Measurements from ENCODE around the gene POU2AF1.

The POU2AF1 gene

DNA sequence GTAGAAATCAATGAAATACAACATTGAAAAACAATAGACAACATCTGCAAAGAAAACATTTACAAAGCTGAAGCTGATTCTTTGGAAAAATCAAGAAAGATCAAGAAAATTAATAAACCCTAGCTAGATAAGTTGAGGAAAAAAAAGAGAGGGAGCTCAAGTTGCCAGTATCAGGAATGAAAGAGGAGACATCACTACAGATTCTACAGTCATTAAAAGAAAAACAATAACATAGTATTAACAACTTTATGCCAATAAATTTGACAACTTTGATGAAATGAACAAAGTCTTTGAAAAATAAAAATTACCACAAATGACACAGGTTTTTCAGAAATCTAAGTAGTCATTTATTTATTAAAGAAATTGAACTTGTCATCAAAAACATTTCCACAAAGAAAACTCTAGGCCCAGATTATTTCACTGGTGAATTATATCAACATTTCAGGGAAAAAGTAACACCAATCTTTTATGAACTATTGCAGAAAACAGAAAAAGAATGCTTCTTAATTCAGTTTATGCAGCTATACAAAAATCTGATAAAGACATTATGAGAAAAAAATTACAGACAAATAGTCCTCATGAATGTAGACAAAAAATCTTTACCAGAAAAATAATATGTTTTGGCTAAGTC, 39.2 kb downstream of the POU2AF1 start:
- no peak for TF ChIP-seq CTCF (IDR thresholded peaks at IDR 0.05; ENCODE audit: control insufficient read depth, insufficient read depth, low read depth, low read length, missing control alignments)
- DNase-seq (ENCODE audit: low read depth) = no peak
- H3K4me3 ChIP-seq (ENCODE audit: control insufficient read depth, low read depth, low read length) = no peak overlapping the region

- DNase-seq (ENCODE audit: low read depth) = peak; percentile 94
- H3K4me3 ChIP-seq (ENCODE audit: control insufficient read depth, low read depth, low read length) = no peak overlapping the region
- TF ChIP-seq CTCF (IDR thresholded peaks at IDR 0.05; ENCODE audit: control insufficient read depth, insufficient read depth, low read depth, low read length, missing control alignments) = no peak
Measured at GRCh38 chr11:111336582-111337256, 42.4 kb downstream of the POU2AF1 start.

DNA sequence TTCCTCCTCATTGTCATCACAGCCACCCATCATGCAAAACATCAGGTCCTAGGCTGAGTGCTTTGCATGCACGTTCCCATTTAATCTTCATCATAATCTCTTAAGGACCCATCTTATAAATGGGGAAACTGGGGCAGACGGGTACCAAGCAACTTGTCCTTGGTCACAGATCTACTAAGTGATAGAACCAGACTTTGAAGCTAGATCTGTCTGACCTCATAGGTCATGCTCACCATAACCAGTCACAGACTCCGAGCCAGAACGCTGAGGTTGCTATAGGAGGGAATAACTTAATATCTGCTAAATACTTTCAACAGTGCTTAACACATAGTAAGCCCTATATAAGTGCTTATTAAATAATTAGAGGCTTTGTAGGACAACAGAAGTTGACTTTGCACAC, 43.0 kb downstream of the POU2AF1 start:
- no peak for TF ChIP-seq CTCF (IDR thresholded peaks at IDR 0.05; ENCODE audit: control insufficient read depth, insufficient read depth, low read depth, low read length, missing control alignments)
- no peak for DNase-seq (ENCODE audit: low read depth)
- no peak overlapping the region for H3K4me3 ChIP-seq (ENCODE audit: control insufficient read depth, low read depth, low read length)

DNA sequence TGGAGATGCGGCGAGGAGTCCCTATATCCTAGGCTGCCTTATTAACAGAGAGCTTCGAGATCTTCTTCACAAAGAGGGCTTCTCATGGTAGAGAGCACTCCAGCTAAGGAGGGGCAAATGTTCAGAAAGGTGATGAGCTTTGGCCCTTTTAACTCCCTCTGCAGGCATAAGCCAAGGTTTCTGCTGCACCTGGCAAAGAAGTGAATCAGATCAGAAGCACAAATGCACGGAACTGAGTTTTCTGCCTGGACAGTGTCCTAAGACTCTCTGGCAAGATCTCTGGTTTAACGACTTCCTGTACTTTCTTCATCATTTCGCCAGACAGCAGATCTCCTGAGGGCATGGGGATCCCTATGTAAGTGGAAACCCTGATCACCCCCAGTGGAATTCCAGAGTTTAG, 43.5 kb downstream of the POU2AF1 start:
- no peak for TF ChIP-seq CTCF (IDR thresholded peaks at IDR 0.05; ENCODE audit: control insufficient read depth, insufficient read depth, low read depth, low read length, missing control alignments)
- H3K4me3 ChIP-seq (ENCODE audit: control insufficient read depth, low read depth, low read length) = no peak overlapping the region
- no peak for DNase-seq (ENCODE audit: low read depth)

GRCh38 chr11:111334532-111335502, 44.3 kb downstream of the POU2AF1 start:
- H3K4me3 ChIP-seq (ENCODE audit: control insufficient read depth, low read depth, low read length) = no peak overlapping the region
- no peak for TF ChIP-seq CTCF (IDR thresholded peaks at IDR 0.05; ENCODE audit: control insufficient read depth, insufficient read depth, low read depth, low read length, missing control alignments)
- no peak for DNase-seq (ENCODE audit: low read depth)

DNA sequence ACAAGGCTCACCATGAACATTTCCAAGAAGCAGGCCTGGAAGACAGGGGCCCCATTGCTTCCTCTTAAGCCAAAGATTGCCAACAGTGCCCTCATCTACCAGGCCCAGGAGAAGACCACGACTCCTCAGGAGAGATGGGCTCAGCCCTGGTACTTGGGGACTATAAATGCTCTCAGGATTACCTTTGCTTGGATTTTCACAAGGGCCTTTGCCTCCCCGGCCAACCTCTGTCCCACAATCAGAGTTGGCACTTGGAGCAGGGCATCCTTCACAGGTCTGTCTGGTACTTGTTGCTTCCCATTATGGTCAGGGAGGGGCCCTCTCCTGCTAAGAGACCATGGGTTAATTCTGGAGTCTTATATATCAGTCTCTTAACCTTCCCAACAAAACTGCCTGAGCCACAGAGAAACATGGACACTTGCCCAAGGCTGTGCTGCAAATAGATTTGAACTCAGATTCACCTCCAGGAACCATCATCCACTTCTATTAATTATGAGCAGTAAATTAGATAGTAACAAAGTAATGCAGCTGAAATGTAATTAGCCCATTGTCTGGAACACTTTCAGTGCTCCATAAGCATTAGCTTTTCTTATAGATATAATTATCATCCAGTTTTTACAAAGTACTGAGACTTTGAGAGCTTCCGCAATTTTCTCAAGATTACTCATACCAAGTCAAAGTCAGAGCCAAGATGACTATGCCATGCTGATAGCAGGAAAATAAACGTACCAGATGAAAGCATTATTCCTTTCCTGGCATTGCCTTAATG, 47.2 kb downstream of the POU2AF1 start:
- DNase-seq (ENCODE audit: low read depth) = no peak
- H3K4me3 ChIP-seq (ENCODE audit: control insufficient read depth, low read depth, low read length) = no peak overlapping the region
- no peak for TF ChIP-seq CTCF (IDR thresholded peaks at IDR 0.05; ENCODE audit: control insufficient read depth, insufficient read depth, low read depth, low read length, missing control alignments)

Measured in AG09309 (cell line).